NB4 (cell line): ENCODE data around the gene CKS1B.
A peak's percentile ranks its signal among the peaks of the same experiment; 100 is the strongest.

Experiments
- DNase-seq: peaks from one replicate; pipeline ENCODE4 v3.0.0; 2010; ENCODE audit warnings: low read depth
- H3K4me3 ChIP-seq: one replicate; pipeline ENCODE4 v1.5.1; 2011; ENCODE audit warnings: mild to moderate bottlenecking, low read depth, low read length, moderate library complexity
- MAX ChIP-seq: IDR thresholded peaks from 2 replicates; pipeline ENCODE4 v1.6.1; 2011; ENCODE audit warnings: low read depth, low read length
- MYC ChIP-seq: IDR thresholded peaks from 2 replicates; pipeline ENCODE4 v1.6.1; 2011; ENCODE audit warnings: low read depth, low read length
- POLR2A ChIP-seq: IDR thresholded peaks from 2 replicates; pipeline ENCODE4 v1.6.1; 2011; ENCODE audit warnings: mild to moderate bottlenecking; ENCODE audit not compliant: insufficient read length; ENCODE audit errors: extremely low read depth
- TF ChIP-seq, protein P1 (sequence below): IDR thresholded peaks from one replicate; pipeline ENCODE4 v1.5.1; 2012; ENCODE audit warnings: low read depth, low read length

CKS1B gene

GRCh38 chr1:155016231-155016831, 41.9 kb downstream of the CKS1B start:
- no peak for TF ChIP-seq MYC
- TF ChIP-seq, protein P1, sequence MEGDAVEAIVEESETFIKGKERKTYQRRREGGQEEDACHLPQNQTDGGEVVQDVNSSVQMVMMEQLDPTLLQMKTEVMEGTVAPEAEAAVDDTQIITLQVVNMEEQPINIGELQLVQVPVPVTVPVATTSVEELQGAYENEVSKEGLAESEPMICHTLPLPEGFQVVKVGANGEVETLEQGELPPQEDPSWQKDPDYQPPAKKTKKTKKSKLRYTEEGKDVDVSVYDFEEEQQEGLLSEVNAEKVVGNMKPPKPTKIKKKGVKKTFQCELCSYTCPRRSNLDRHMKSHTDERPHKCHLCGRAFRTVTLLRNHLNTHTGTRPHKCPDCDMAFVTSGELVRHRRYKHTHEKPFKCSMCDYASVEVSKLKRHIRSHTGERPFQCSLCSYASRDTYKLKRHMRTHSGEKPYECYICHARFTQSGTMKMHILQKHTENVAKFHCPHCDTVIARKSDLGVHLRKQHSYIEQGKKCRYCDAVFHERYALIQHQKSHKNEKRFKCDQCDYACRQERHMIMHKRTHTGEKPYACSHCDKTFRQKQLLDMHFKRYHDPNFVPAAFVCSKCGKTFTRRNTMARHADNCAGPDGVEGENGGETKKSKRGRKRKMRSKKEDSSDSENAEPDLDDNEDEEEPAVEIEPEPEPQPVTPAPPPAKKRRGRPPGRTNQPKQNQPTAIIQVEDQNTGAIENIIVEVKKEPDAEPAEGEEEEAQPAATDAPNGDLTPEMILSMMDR, result no peak
- no peak for TF ChIP-seq POLR2A
- TF ChIP-seq MAX, result no peak
- DNase-seq, result peak; percentile 25
- H3K4me3 ChIP-seq, result no peak overlapping the region

DNA sequence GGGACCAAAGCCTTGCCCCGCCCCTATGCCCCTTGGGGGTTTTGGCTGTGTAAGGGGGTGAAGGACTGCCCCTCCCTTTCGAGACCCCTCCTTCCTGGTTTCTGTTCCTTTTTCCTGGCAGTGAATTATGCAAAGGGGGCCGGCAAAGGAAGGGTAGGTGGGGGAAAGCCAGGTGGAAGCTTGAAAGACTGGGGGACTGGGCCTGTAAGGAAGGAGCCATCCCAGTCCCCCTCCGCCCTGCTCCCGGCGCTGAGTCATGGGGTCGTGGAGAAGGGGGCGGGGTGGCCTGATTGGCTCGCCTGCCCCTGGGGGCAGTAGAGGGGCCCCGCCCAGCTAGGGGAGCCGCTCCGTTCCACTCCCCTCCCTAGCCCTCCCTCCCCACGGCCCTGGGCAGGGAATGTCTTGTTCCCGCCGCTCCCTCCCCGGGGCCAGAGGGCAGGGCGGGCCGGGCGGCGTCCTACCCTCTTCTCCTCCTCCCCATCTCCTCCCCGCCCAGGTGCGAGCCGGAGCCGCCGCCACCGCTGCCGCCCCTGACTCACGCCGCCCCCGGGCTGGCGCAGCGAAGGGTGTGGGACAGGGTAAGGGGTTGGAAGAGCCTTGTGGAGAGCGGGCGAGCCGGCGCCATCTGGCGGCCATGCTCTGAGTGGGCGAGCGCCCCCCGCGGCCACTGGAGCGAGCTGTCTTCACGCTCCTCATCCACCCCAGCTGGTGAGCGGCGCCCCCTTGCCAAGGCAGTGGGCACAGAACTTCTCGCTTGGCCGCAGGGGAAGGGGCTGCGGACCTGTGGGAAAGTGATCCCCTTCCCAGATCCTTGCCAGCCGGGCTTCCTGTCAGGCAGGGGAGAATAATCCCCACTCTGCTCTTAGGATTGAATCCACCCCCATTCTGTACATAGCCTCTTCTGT, 42.8 kb downstream of the CKS1B start:
- TF ChIP-seq MAX, result peak; percentile 65; the same call in 1 of the 2 replicates
- TF ChIP-seq, protein P1, result peak; percentile 99
- no peak for TF ChIP-seq POLR2A
- TF ChIP-seq MYC, result no peak
- peak overlapping the region; percentile 46 for H3K4me3 ChIP-seq
- peak; percentile 95 for DNase-seq

GRCh38 chr1:155017946-155018316, 43.5 kb downstream of the CKS1B start:
- DNase-seq, result no peak
- peak overlapping the region; percentile 46 for H3K4me3 ChIP-seq
- peak; percentile 15 for TF ChIP-seq POLR2A
- TF ChIP-seq MYC, result no peak

DNA sequence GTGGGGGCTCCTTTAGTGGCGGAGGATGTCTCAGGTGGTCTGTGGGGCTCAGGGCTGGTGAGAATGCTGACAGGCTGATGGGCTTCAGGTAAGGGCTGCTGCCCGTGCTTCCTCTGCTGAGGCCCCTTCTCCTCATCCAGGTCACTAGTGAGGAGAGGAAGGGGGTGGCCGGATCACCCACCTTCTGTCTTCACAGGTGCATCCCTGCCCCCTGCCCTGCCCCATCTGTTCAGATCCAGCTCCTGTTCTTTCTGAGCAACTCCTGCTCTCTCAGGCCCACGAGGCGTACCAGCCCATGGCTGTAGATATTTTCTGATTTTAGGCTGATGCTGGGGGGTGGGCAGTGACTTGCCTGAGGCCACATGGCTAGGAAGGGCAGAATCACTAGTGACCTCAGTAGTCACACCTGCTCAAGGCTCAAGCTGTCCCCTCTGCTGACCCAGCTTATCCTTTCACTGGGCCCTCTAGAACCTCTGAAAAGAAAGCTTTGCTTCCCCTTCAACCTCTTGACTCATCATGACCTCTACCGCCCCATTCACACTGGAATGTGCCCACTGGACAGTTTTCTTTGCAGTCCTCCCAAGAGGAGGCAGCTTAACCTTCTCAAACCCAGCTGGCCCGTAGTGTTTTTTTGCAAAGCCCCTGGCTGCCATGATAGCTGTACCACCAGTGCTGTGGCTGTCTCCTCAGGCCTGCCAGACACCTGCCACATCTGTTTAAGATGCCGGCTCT, 44.3 kb downstream of the CKS1B start:
- TF ChIP-seq MAX, result no peak
- TF ChIP-seq POLR2A, result no peak
- TF ChIP-seq, protein P1, result no peak
- TF ChIP-seq MYC, result no peak
- no peak overlapping the region for H3K4me3 ChIP-seq
- no peak for DNase-seq

DNA sequence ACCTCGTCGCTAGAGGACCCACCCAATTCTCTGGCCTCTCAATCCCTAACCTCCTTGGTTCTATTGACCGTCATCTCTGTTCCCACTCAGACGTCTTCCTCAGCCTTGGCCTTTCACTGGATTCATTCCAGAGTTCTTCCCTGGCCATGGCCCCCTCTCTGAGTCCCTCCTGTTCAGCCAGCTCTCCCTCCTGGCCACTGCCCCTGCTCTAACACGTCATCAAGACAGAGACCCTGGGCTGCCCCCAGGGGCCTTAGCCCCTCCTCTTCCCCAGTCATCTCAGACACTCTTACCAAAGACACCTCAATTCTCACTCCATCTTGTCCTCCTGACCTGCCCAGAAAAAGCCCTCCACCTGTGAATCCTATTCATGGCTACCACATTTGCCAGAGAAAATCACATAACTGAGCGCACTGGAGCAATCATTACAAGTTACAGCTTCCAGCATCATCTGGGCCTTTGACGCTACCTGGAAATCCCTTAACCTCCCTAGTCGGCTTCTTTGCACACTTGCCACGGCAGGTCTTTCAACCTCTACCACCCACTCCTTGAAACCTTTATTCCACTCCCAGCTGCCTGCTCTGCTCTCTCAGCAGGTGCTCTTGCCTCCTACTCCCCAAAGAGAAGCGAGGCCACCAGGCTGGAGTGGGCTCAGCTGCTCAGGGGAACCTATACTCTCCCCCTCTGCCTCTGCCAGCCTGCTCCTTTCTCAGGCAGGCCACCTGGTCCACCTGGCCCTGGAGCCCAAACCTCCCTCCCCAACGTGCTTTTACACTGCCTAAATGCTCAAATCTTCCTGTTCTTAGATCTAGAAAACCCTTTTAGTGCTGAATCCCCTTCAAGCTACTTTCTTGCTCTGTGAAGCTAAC, 45.1 kb downstream of the CKS1B start:
- no peak for DNase-seq
- TF ChIP-seq MAX (no peak), POLR2A (no peak), MYC (no peak)
- TF ChIP-seq, protein P1, result no peak
- no peak overlapping the region for H3K4me3 ChIP-seq
